ENCODE data around the gene DNTT. TPM values are rescaled to one million over a fixed set of nuclear protein-coding genes. Genes with fewer than 3 reads are reported as not detected.

Gene DNTT
- total RNA-seq, 6 experiments from 2014 or later: not detected

- H3K36me3 ChIP-seq: no peaks in the 10 kb centered on the region
- intact Hi-C loops (cut with DNase I): no loop called here
- H3K9me3 ChIP-seq: no peaks in the 10 kb centered on the region
- H3K4me1 ChIP-seq: peaks cover 0 to 54% (median 24%) of the 10 kb centered on the region in 4 donors
- 52% methylated on average over 2 of the region's 2 CpGs for WGBS (ENCODE audit: insufficient coverage, low coverage, low lambda C conversion rate, missing lambda C conversion rate)
- DNase-seq (no peak), ATAC-seq (no peak)
- H3K27ac ChIP-seq: peak overlapping the region in 1 of 3 donors; percentile 29
- TF ChIP-seq CTCF (IDR thresholded peaks at IDR 0.05): no peak
- no peak for TF ChIP-seq POLR2A (IDR thresholded peaks at IDR 0.05)
- H3K27me3 ChIP-seq: no peaks in the 10 kb centered on the region
- H3K4me3 ChIP-seq: peak overlapping the region in 2 of 3 donors; percentile 2 to 63
Measured at GRCh38 chr10:96268341-96268909, 35.8 kb upstream of the DNTT start.

GRCh38 chr10:96269438-96270300, 34.6 kb upstream of the DNTT start:
- peak in 3 of 4 donors; percentile 1 to 11 (median 10) for ATAC-seq
- no peaks in the 10 kb centered on the region for H3K36me3 ChIP-seq
- H3K4me3 ChIP-seq: peak overlapping the region; percentile 40 to 63 (median 62)
- intact Hi-C loops (cut with DNase I): no loop called here
- H3K4me1 ChIP-seq: peaks cover 0 to 54% (median 21%) of the 10 kb centered on the region in 4 donors
- no peak for DNase-seq
- 50% methylated on average over 6 of the region's 6 CpGs for WGBS (ENCODE audit: insufficient coverage, low coverage, low lambda C conversion rate, missing lambda C conversion rate)
- H3K9me3 ChIP-seq: no peaks in the 10 kb centered on the region
- no peak for TF ChIP-seq CTCF (IDR thresholded peaks at IDR 0.05)
- no peak for TF ChIP-seq POLR2A (IDR thresholded peaks at IDR 0.05)
- H3K27ac ChIP-seq: peak overlapping the region; percentile 87 to 95 (median 89)
- H3K27me3 ChIP-seq: no peaks in the 10 kb centered on the region

- Histone ChIP-seq H3K4me1 (peaks cover 0 to 53% (median 21%) of the 10 kb centered on the region in 4 donors), H3K27ac (peak overlapping the region; percentile 87 to 95 (median 89)), H3K9me3 (no peaks in the 10 kb centered on the region), H3K27me3 (no peaks in the 10 kb centered on the region), H3K4me3 (peak overlapping the region; percentile 40 to 63 (median 62)), H3K36me3 (no peaks in the 10 kb centered on the region)
- no peak for DNase-seq
- intact Hi-C loops (cut with DNase I): no loop called here
- TF ChIP-seq POLR2A (IDR thresholded peaks at IDR 0.05): no peak
- no peak for TF ChIP-seq CTCF (IDR thresholded peaks at IDR 0.05)
- 35% methylated on average over 2 of the region's 2 CpGs for WGBS (ENCODE audit: insufficient coverage, low coverage, low lambda C conversion rate, missing lambda C conversion rate)
- peak in 1 of 4 donors; percentile 9 for ATAC-seq
Measured at GRCh38 chr10:96270571-96270970, 33.7 kb upstream of the DNTT start.

- Histone ChIP-seq H3K9me3 (no peaks in the 10 kb centered on the region), H3K4me1 (peaks cover 0 to 55% (median 20%) of the 10 kb centered on the region in 4 donors), H3K36me3 (no peaks in the 10 kb centered on the region), H3K27me3 (no peaks in the 10 kb centered on the region), H3K4me3 (peak within 1 kb of the TSS; percentile 40 to 63 (median 62)), H3K27ac (peak within 1 kb of the TSS; percentile 87 to 95 (median 89))
- WGBS (ENCODE audit: insufficient coverage, low coverage, low lambda C conversion rate, missing lambda C conversion rate): 14% methylated on average over 6 of the region's 6 CpGs
- ATAC-seq (peak; percentile 69 to 83 (median 77)), DNase-seq (peak; percentile 72 to 82 (median 81))
- peak; percentile 95 for TF ChIP-seq POLR2A (IDR thresholded peaks at IDR 0.05)
- no peak for TF ChIP-seq CTCF (IDR thresholded peaks at IDR 0.05)
- intact Hi-C loops (cut with DNase I): no loop called here
Measured at GRCh38 chr10:96271016-96271815, 33.0 kb upstream of the DNTT start, which contains the start of gene BLNK. Gene BLNK (minus strand): TSS chr10:96271569. CDS start chr10:96271398, 171 bp downstream.

All from right lobe of liver (tissue), 6 donors.